ENCODE data around the gene MYADM.

MYADM gene

GRCh38 chr19:53875602-53876325, 8.1 kb downstream of the MYADM start:
- Mint-ChIP-seq H3K36me3 (ENCODE audit: low read depth) (peaks cover 33% of the 10 kb centered on the region), H3K4me1 (ENCODE audit: low read depth) (peaks cover 60% of the 10 kb centered on the region), H3K27ac (peak overlapping the region; percentile 27), H3K4me3 (no peak overlapping the region), H3K27me3 (no peaks in the 10 kb centered on the region), H3K9me3 (no peaks in the 10 kb centered on the region)
- DNase-seq = no peak

- no peaks in the 10 kb centered on the region for H3K9me3 Mint-ChIP-seq
- peaks cover 52% of the 10 kb centered on the region for H3K4me1 Mint-ChIP-seq (ENCODE audit: low read depth)
- DNase-seq = no peak
- H3K27ac Mint-ChIP-seq = no peak overlapping the region
- no peak overlapping the region for H3K4me3 Mint-ChIP-seq
- peaks cover 26% of the 10 kb centered on the region for H3K36me3 Mint-ChIP-seq (ENCODE audit: low read depth)
- H3K27me3 Mint-ChIP-seq = no peaks in the 10 kb centered on the region
Measured at GRCh38 chr19:53876651-53877224, 9.1 kb downstream of the MYADM start.

GRCh38 chr19:53877361-53877766, 9.7 kb downstream of the MYADM start:
- peaks cover 3% of the 10 kb centered on the region for H3K27me3 Mint-ChIP-seq
- peaks cover 54% of the 10 kb centered on the region for H3K4me1 Mint-ChIP-seq (ENCODE audit: low read depth)
- H3K36me3 Mint-ChIP-seq (ENCODE audit: low read depth) = peaks cover 26% of the 10 kb centered on the region
- H3K9me3 Mint-ChIP-seq = no peaks in the 10 kb centered on the region
- peak; percentile 55 for DNase-seq
- H3K4me3 Mint-ChIP-seq = peak overlapping the region; percentile 14
- H3K27ac Mint-ChIP-seq = peak overlapping the region; percentile 4

- H3K36me3 Mint-ChIP-seq (ENCODE audit: low read depth) = peaks cover 21% of the 10 kb centered on the region
- DNase-seq = no peak
- peak overlapping the region; percentile 28 for H3K27ac Mint-ChIP-seq
- H3K9me3 Mint-ChIP-seq = no peaks in the 10 kb centered on the region
- H3K4me3 Mint-ChIP-seq = no peak overlapping the region
- peaks cover 14% of the 10 kb centered on the region for H3K27me3 Mint-ChIP-seq
- peaks cover 52% of the 10 kb centered on the region for H3K4me1 Mint-ChIP-seq (ENCODE audit: low read depth)
Measured at GRCh38 chr19:53878776-53879139, 11.1 kb downstream of the MYADM start.

- Mint-ChIP-seq H3K27ac (peak overlapping the region; percentile 28), H3K36me3 (ENCODE audit: low read depth) (peaks cover 15% of the 10 kb centered on the region), H3K9me3 (no peaks in the 10 kb centered on the region), H3K27me3 (peaks cover 20% of the 10 kb centered on the region), H3K4me1 (ENCODE audit: low read depth) (peaks cover 48% of the 10 kb centered on the region), H3K4me3 (no peak overlapping the region)
- DNase-seq = peak; percentile 90
Measured at GRCh38 chr19:53879140-53880081, 11.7 kb downstream of the MYADM start.

GRCh38 chr19:53880711-53881481, 13.2 kb downstream of the MYADM start:
- Mint-ChIP-seq H3K9me3 (no peaks in the 10 kb centered on the region), H3K27ac (no peak overlapping the region), H3K4me3 (no peak overlapping the region), H3K36me3 (ENCODE audit: low read depth) (peaks cover 5% of the 10 kb centered on the region), H3K4me1 (ENCODE audit: low read depth) (peaks cover 38% of the 10 kb centered on the region), H3K27me3 (peaks cover 26% of the 10 kb centered on the region)
- no peak for DNase-seq

- H3K27ac Mint-ChIP-seq = no peak within 1 kb of the TSS
- H3K4me3 Mint-ChIP-seq = peak within 1 kb of the TSS; percentile 16
- H3K4me1 Mint-ChIP-seq (ENCODE audit: low read depth) = peaks cover 32% of the 10 kb centered on the region
- peak; percentile 68 for DNase-seq
- no peaks in the 10 kb centered on the region for H3K9me3 Mint-ChIP-seq
- H3K27me3 Mint-ChIP-seq = peaks cover 26% of the 10 kb centered on the region
- H3K36me3 Mint-ChIP-seq (ENCODE audit: low read depth) = peaks cover 4% of the 10 kb centered on the region
Measured at GRCh38 chr19:53881482-53882390, 14.1 kb downstream of the MYADM start, which contains the start of gene PRKCG. PRKCG (plus strand) TSS chr19:53882197; CDS start chr19:53882495, 298 bp downstream.

GRCh38 chr19:53882391-53883050, 14.8 kb downstream of the MYADM start:
- no peak for DNase-seq
- Mint-ChIP-seq H3K27me3 (peaks cover 26% of the 10 kb centered on the region), H3K4me3 (peak overlapping the region; percentile 16), H3K4me1 (ENCODE audit: low read depth) (peaks cover 24% of the 10 kb centered on the region), H3K9me3 (no peaks in the 10 kb centered on the region), H3K27ac (no peak overlapping the region), H3K36me3 (ENCODE audit: low read depth) (no peaks in the 10 kb centered on the region)

- Mint-ChIP-seq H3K4me3 (no peak overlapping the region), H3K27me3 (peaks cover 26% of the 10 kb centered on the region), H3K36me3 (ENCODE audit: low read depth) (no peaks in the 10 kb centered on the region), H3K27ac (no peak overlapping the region), H3K4me1 (ENCODE audit: low read depth) (peaks cover 18% of the 10 kb centered on the region), H3K9me3 (no peaks in the 10 kb centered on the region)
- no peak for DNase-seq
Measured at GRCh38 chr19:53883231-53883661, 15.6 kb downstream of the MYADM start.

GRCh38 chr19:53883741-53884140, 16.1 kb downstream of the MYADM start:
- no peak overlapping the region for H3K27ac Mint-ChIP-seq
- DNase-seq = no peak
- no peaks in the 10 kb centered on the region for H3K36me3 Mint-ChIP-seq (ENCODE audit: low read depth)
- peaks cover 16% of the 10 kb centered on the region for H3K4me1 Mint-ChIP-seq (ENCODE audit: low read depth)
- H3K9me3 Mint-ChIP-seq = no peaks in the 10 kb centered on the region
- no peak overlapping the region for H3K4me3 Mint-ChIP-seq
- H3K27me3 Mint-ChIP-seq = peaks cover 26% of the 10 kb centered on the region

GRCh38 chr19:53884256-53884655, 16.6 kb downstream of the MYADM start:
- peaks cover 12% of the 10 kb centered on the region for H3K4me1 Mint-ChIP-seq (ENCODE audit: low read depth)
- no peaks in the 10 kb centered on the region for H3K9me3 Mint-ChIP-seq
- no peaks in the 10 kb centered on the region for H3K36me3 Mint-ChIP-seq (ENCODE audit: low read depth)
- no peak for DNase-seq
- H3K27me3 Mint-ChIP-seq = peaks cover 26% of the 10 kb centered on the region
- no peak overlapping the region for H3K27ac Mint-ChIP-seq
- no peak overlapping the region for H3K4me3 Mint-ChIP-seq

- Mint-ChIP-seq H3K9me3 (no peaks in the 10 kb centered on the region), H3K4me3 (no peak overlapping the region), H3K27me3 (peaks cover 26% of the 10 kb centered on the region), H3K36me3 (ENCODE audit: low read depth) (no peaks in the 10 kb centered on the region), H3K4me1 (ENCODE audit: low read depth) (peaks cover 13% of the 10 kb centered on the region), H3K27ac (no peak overlapping the region)
- no peak for DNase-seq
Measured at GRCh38 chr19:53885036-53885435, 17.4 kb downstream of the MYADM start.
